Measurements from ENCODE around the gene PSAPL1. TPM values are rescaled to one million over a fixed set of nuclear protein-coding genes. Genes with fewer than 3 reads are reported as not detected.

PSAPL1 gene
- polyA plus RNA-seq, 1 experiment = not detected

GRCh38 chr4:7411896-7412553, 22.7 kb downstream of the PSAPL1 start:
- DNase-seq (ENCODE audit: low read depth) = no peak
- no peak for TF ChIP-seq CTCF (IDR thresholded peaks at IDR 0.05; ENCODE audit: insufficient read depth, low read depth, low read length)
- Histone ChIP-seq H3K27me3 (ENCODE audit: control insufficient read depth, insufficient read depth, low read length) (peaks cover 2% of the 10 kb centered on the region; the same call in 1 of the 2 replicates), H3K36me3 (ENCODE audit: control insufficient read depth, insufficient read depth, low read length) (no peaks in the 10 kb centered on the region), H3K4me3 (ENCODE audit: low read depth, low read length) (no peak overlapping the region)
- ChIA-PET POLR2A (no interaction called here), CTCF (interaction anchor here (1.2 kb wide), 2 partner anchors 10 to 307 kb away, joined by 3 to 4 read pairs; no protein-coding TSS in a partner anchor)

GRCh38 chr4:7411491-7411890, 23.2 kb downstream of the PSAPL1 start:
- H3K36me3 ChIP-seq (ENCODE audit: control insufficient read depth, insufficient read depth, low read length) = no peaks in the 10 kb centered on the region
- ChIA-PET POLR2A (no interaction called here), CTCF (interaction anchor here (1.2 kb wide), 1 partner anchor 10 kb away, joined by 3 read pairs; no protein-coding TSS in a partner anchor)
- H3K27me3 ChIP-seq (ENCODE audit: control insufficient read depth, insufficient read depth, low read length) = peaks cover 2% of the 10 kb centered on the region; the same call in 1 of the 2 replicates
- TF ChIP-seq CTCF (IDR thresholded peaks at IDR 0.05; ENCODE audit: insufficient read depth, low read depth, low read length) = no peak
- no peak overlapping the region for H3K4me3 ChIP-seq (ENCODE audit: low read depth, low read length)
- no peak for DNase-seq (ENCODE audit: low read depth)

GRCh38 chr4:7410446-7410845, 24.3 kb downstream of the PSAPL1 start:
- ChIA-PET CTCF (no interaction called here), POLR2A (no interaction called here)
- Histone ChIP-seq H3K27me3 (ENCODE audit: control insufficient read depth, insufficient read depth, low read length) (peaks cover 2% of the 10 kb centered on the region; the same call in 1 of the 2 replicates), H3K36me3 (ENCODE audit: control insufficient read depth, insufficient read depth, low read length) (no peaks in the 10 kb centered on the region), H3K4me3 (ENCODE audit: low read depth, low read length) (no peak overlapping the region)
- no peak for TF ChIP-seq CTCF (IDR thresholded peaks at IDR 0.05; ENCODE audit: insufficient read depth, low read depth, low read length)
- no peak for DNase-seq (ENCODE audit: low read depth)

- Histone ChIP-seq H3K27me3 (ENCODE audit: control insufficient read depth, insufficient read depth, low read length) (peaks cover 2% of the 10 kb centered on the region; the same call in 1 of the 2 replicates), H3K4me3 (ENCODE audit: low read depth, low read length) (no peak overlapping the region), H3K36me3 (ENCODE audit: control insufficient read depth, insufficient read depth, low read length) (no peaks in the 10 kb centered on the region)
- DNase-seq (ENCODE audit: low read depth) = no peak
- no peak for TF ChIP-seq CTCF (IDR thresholded peaks at IDR 0.05; ENCODE audit: insufficient read depth, low read depth, low read length)
- ChIA-PET POLR2A (no interaction called here), CTCF (interaction anchor here (0.7 kb wide), 1 partner anchor 1218 kb away, joined by 3 read pairs; no protein-coding TSS in a partner anchor)
Observed at GRCh38 chr4:7408166-7408565, 26.6 kb downstream of the PSAPL1 start.

GRCh38 chr4:7403001-7403400, 31.7 kb downstream of the PSAPL1 start:
- CTCF ChIA-PET = no interaction called here
- DNase-seq (ENCODE audit: low read depth) = no peak

More at GRCh38 chr4:7403001-7403400, 31.7 kb downstream of the PSAPL1 start:
- Histone ChIP-seq H3K27me3 (ENCODE audit: control insufficient read depth, insufficient read depth, low read length) (peaks cover 2% of the 10 kb centered on the region; the same call in 1 of the 2 replicates), H3K36me3 (ENCODE audit: control insufficient read depth, insufficient read depth, low read length) (no peaks in the 10 kb centered on the region), H3K4me3 (ENCODE audit: low read depth, low read length) (no peak overlapping the region)
- TF ChIP-seq CTCF (IDR thresholded peaks at IDR 0.05; ENCODE audit: insufficient read depth, low read depth, low read length) = no peak
- POLR2A ChIA-PET = no interaction called here

Measured in BJ (cell line).